Measurements from ENCODE around the gene BTBD2.

DNA sequence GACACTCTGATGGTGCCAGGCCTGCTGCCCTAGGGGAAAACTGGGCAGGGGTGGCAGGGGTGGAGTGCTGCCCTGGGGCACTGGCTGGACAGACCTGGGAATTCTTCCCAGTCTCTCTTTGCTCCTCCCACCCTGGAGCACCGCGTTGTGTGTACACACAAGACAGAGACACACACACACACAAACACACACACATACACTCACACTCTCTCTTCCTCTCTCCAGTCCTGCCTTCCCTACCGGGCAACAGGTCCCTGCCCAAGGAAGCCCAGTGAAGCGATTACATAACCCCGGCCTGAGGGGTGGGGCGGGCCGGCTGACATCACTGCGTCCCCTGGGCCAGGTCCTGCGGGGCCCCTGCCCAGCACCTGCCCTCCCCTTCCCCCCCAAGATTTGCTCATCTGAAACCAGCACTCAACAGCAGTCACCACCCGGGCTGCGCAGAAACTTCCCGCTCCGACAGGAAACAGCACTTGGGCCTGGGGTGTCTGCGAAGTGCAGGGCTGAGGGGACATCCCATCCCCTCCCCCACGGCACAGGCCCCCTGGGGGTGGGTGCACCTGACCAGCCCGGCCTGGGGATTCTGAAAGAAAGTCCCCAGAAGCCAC lies 34.3 kb upstream of the BTBD2 start:
- TF ChIP-seq, protein P1, sequence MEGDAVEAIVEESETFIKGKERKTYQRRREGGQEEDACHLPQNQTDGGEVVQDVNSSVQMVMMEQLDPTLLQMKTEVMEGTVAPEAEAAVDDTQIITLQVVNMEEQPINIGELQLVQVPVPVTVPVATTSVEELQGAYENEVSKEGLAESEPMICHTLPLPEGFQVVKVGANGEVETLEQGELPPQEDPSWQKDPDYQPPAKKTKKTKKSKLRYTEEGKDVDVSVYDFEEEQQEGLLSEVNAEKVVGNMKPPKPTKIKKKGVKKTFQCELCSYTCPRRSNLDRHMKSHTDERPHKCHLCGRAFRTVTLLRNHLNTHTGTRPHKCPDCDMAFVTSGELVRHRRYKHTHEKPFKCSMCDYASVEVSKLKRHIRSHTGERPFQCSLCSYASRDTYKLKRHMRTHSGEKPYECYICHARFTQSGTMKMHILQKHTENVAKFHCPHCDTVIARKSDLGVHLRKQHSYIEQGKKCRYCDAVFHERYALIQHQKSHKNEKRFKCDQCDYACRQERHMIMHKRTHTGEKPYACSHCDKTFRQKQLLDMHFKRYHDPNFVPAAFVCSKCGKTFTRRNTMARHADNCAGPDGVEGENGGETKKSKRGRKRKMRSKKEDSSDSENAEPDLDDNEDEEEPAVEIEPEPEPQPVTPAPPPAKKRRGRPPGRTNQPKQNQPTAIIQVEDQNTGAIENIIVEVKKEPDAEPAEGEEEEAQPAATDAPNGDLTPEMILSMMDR (conservative IDR thresholded peaks at IDR 0.05): no peak
- no peak for TF ChIP-seq EZH2 (IDR thresholded peaks at IDR 0.05; ENCODE audit: low read depth)
